HL-60 (cell line): ENCODE data around the gene SLC25A4.
A peak's percentile ranks its signal among the peaks of the same experiment; 100 is the strongest.

ENCODE experiments used
- DNase-seq, 2 experiments: peaks; one replicate each; pipeline ENCODE4 v3.0.0-alpha.2; 2010 to 2020; ENCODE audit warnings: low read depth in 1 of 2, low spot score in 1 of 2
- H3K27ac ChIP-seq: fragments of 250-450 bp; sonication (Bioruptor Pico); replicated peaks from 2 replicates; pipeline ENCODE4 v1.5.1; 2020; ENCODE audit warnings: mild to moderate bottlenecking, moderate library complexity
- H3K27me3 ChIP-seq: fragments of 250-450 bp; sonication (Bioruptor Pico); 2 replicates; pipeline ENCODE4 v1.5.1; 2021; ENCODE audit warnings: mild to moderate bottlenecking, moderate library complexity; ENCODE audit not compliant: insufficient read depth, poor library complexity, severe bottlenecking
- H3K4me3 ChIP-seq: replicated peaks from 2 replicates; pipeline ENCODE4 v1.5.1; 2011; ENCODE audit warnings: mild to moderate bottlenecking, control low read depth, low read length; ENCODE audit not compliant: insufficient read depth
- CTCF ChIP-seq: IDR thresholded peaks from one replicate; pipeline ENCODE4 v1.5.1; 2011; ENCODE audit warnings: low read length, control low read depth, inconsistent platforms; ENCODE audit not compliant: insufficient read depth
- GABPA ChIP-seq: IDR thresholded peaks from 2 replicates; pipeline ENCODE4 v1.6.1; 2012; ENCODE audit warnings: low read depth
- POLR2AphosphoS5 ChIP-seq: IDR thresholded peaks from 2 replicates; pipeline ENCODE4 v1.6.1; 2012; ENCODE audit warnings: low read depth
- REST ChIP-seq: IDR thresholded peaks from 2 replicates; pipeline ENCODE4 v1.6.1; 2012; ENCODE audit warnings: low read depth; ENCODE audit not compliant: insufficient replicate concordance
- SPI1 ChIP-seq: IDR thresholded peaks from 2 replicates; pipeline ENCODE4 v1.6.1; 2012; ENCODE audit warnings: low read depth, mild to moderate bottlenecking, borderline replicate concordance

SLC25A4 gene

GRCh38 chr4:185179488-185179887 lies 36.4 kb downstream of the SLC25A4 start:
- TF ChIP-seq REST (no peak), POLR2AphosphoS5 (no peak)
- H3K27me3 ChIP-seq, result no peaks in the 10 kb centered on the region
- no peak for DNase-seq
- no peak overlapping the region for H3K27ac ChIP-seq
- H3K4me3 ChIP-seq, result no peak overlapping the region

- no peak overlapping the region for H3K4me3 ChIP-seq
- no peaks in the 10 kb centered on the region for H3K27me3 ChIP-seq
- no peak for DNase-seq
- TF ChIP-seq CTCF (no peak), GABPA (no peak), POLR2AphosphoS5 (no peak), REST (no peak), SPI1 (no peak)
- H3K27ac ChIP-seq, result no peak overlapping the region
These were observed 39.2 kb downstream of the SLC25A4 start for GRCh38 chr4:185182239-185182638.

- Histone ChIP-seq H3K4me3 (no peak overlapping the region), H3K27ac (no peak overlapping the region), H3K27me3 (no peaks in the 10 kb centered on the region)
- TF ChIP-seq POLR2AphosphoS5 (no peak), SPI1 (no peak), GABPA (no peak), CTCF (peak; percentile 73)
- peak; percentile 60 to 76 for DNase-seq
These were observed 40.7 kb downstream of the SLC25A4 start for GRCh38 chr4:185183622-185184281.

- TF ChIP-seq POLR2AphosphoS5 (no peak), REST (no peak), GABPA (no peak), CTCF (no peak), SPI1 (no peak)
- DNase-seq, result no peak
- Histone ChIP-seq H3K27ac (no peak overlapping the region), H3K4me3 (no peak overlapping the region), H3K27me3 (no peaks in the 10 kb centered on the region)
These were observed 43.7 kb downstream of the SLC25A4 start for GRCh38 chr4:185186769-185187168.
